Measurements from ENCODE around the gene HSD17B8.

DNA sequence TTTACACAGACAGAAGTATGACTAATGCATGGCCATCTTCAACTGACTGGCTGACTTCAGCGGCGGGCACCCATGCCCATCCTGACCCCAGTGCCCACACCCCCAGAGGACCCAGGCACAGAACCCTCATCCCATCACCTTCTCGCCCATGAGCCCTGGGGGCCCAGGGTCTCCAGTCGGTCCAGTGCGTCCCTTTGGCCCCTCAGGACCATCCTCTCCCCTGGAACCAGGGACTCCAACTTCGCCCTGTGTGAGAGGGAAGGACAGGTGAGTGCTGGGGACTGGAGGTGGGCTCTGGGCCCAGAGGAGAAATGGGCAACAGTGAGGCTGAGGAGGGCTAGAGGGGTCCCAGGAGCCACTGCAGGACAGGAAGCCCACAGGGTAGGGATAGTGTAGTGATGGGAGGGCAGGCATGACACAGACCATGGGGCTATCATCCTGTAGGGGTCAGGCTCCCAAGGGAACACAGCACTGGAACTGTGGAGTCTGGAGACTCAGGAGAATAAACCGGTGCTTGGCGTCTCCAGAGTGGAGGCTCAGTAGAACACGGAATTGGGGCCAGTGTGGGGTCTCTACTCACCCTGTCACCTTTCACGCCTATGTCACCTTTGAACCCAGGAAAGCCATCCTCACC is 28.9 kb upstream of the HSD17B8 start:
- TF ChIP-seq, protein P1, sequence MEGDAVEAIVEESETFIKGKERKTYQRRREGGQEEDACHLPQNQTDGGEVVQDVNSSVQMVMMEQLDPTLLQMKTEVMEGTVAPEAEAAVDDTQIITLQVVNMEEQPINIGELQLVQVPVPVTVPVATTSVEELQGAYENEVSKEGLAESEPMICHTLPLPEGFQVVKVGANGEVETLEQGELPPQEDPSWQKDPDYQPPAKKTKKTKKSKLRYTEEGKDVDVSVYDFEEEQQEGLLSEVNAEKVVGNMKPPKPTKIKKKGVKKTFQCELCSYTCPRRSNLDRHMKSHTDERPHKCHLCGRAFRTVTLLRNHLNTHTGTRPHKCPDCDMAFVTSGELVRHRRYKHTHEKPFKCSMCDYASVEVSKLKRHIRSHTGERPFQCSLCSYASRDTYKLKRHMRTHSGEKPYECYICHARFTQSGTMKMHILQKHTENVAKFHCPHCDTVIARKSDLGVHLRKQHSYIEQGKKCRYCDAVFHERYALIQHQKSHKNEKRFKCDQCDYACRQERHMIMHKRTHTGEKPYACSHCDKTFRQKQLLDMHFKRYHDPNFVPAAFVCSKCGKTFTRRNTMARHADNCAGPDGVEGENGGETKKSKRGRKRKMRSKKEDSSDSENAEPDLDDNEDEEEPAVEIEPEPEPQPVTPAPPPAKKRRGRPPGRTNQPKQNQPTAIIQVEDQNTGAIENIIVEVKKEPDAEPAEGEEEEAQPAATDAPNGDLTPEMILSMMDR (IDR thresholded peaks at IDR 0.05): no peak
- TF ChIP-seq POLR2A (IDR thresholded peaks at IDR 0.05): no peak

Data from lower leg skin (tissue), 3 donors.